ENCODE data around the gene TBL1XR1.

GRCh38 chr3:177228601-177229190 is 31.4 kb upstream of the TBL1XR1 start:
- no peak for TF ChIP-seq YY1 (IDR thresholded peaks at IDR 0.05; ENCODE audit: extremely low read depth, insufficient replicate concordance, low read depth, low read length)
- TF ChIP-seq POLR2A (IDR thresholded peaks at IDR 0.05; ENCODE audit: borderline replicate concordance, extremely low read depth, insufficient read depth, insufficient read length) = no peak
- 0 out of 6 replicates have a peak, but pooled peaks of 1 of the 3 experiments have one; percentile 9 for TF ChIP-seq CTCF (IDR thresholded peaks at IDR 0.05 in 2 of 3, conservative IDR thresholded peaks at IDR 0.05 in 1 of 3; ENCODE audit: borderline replicate concordance in 1 of 3, insufficient read depth in 1 of 3, low read depth in 2 of 3, low read length in 2 of 3)
- no peak for TF ChIP-seq MAX (IDR thresholded peaks at IDR 0.05)
- no peak for TF ChIP-seq ZNF274 (IDR thresholded peaks at IDR 0.05; ENCODE audit: low read depth, low read length)
- TF ChIP-seq JUND (IDR thresholded peaks at IDR 0.05) = no peak
- TF ChIP-seq REST (IDR thresholded peaks at IDR 0.05; ENCODE audit: low read depth) = no peak
- no peak for TF ChIP-seq TCF7L2 (IDR thresholded peaks at IDR 0.05; ENCODE audit: borderline replicate concordance, extremely low read depth, insufficient read depth, insufficient read length)
- TF ChIP-seq RAD21 (IDR thresholded peaks at IDR 0.05; ENCODE audit: low read depth) = no peak
- no peak for TF ChIP-seq SP1 (IDR thresholded peaks at IDR 0.05; ENCODE audit: low read depth)

Measured in HCT116 (cell line).